GM12873 (cell line): ENCODE measurements around the gene TASP1.

Source experiments
- CTCF ChIP-seq: IDR thresholded peaks from 2 replicates; pipeline ENCODE4 v1.5.1; 2012; ENCODE audit warnings: low read depth, mild to moderate bottlenecking, moderate library complexity, low read length, control low read depth; ENCODE audit not compliant: insufficient read depth; ENCODE audit errors: missing control alignments

The TASP1 gene

GRCh38 chr20:13648291-13649228, 9.8 kb upstream of the TASP1 start:
- TF ChIP-seq CTCF: no peak

GRCh38 chr20:13644010-13644409, 5.3 kb upstream of the TASP1 start:
- no peak for TF ChIP-seq CTCF

GRCh38 chr20:13639150-13639497, 392 bp upstream of the TASP1 start:
- TF ChIP-seq CTCF: no peak

- no peak for TF ChIP-seq CTCF
Observed at GRCh38 chr20:13638162-13638495, 603 bp downstream of the TASP1 start.

GRCh38 chr20:13632431-13632830, 6.3 kb downstream of the TASP1 start:
- no peak for TF ChIP-seq CTCF

- no peak for TF ChIP-seq CTCF
Observed at GRCh38 chr20:13626724-13627123, 12.0 kb downstream of the TASP1 start.

- no peak for TF ChIP-seq CTCF
Observed at GRCh38 chr20:13625304-13625979, 13.3 kb downstream of the TASP1 start.
